OCI-LY3 (cell line): ENCODE data around the gene PTGS1.
"Not testable (repeated sequence)": the region's sequence is repeated elsewhere in the genome, so short reads cannot be mapped to it uniquely, and the experiment has no call there.

Source experiments
- H2AFZ ChIP-seq: fragments of 200-600, 300-600 bp; shearing (Covaris generic); 2 replicates; pipeline ENCODE4 v1.6.0; 2014; ENCODE audit warnings: antibody characterized with exemption, low read depth, low read length
- H3K27ac ChIP-seq: fragments of 200-600, 300-600 bp; sonication (generic); 2 replicates; pipeline ENCODE4 v1.5.1; 2014; ENCODE audit warnings: mild to moderate bottlenecking, low read length, moderate library complexity, mixed read lengths
- H3K27me3 ChIP-seq: fragments of 200-600, 300-600 bp; sonication (generic); 2 replicates; pipeline ENCODE4 v1.6.1; 2014; ENCODE audit warnings: low read depth, low read length, mixed read lengths
- H3K36me3 ChIP-seq: fragments of 200-600, 300-600 bp; sonication (generic); replicated peaks from 2 replicates; pipeline ENCODE3; 2014; ENCODE audit warnings: low read depth, low read length, mixed read lengths
- H3K4me1 ChIP-seq: fragments of 300-600, 200-600 bp; sonication (generic); 2 replicates; pipeline ENCODE4 v1.6.1; 2014; ENCODE audit warnings: low read length, mixed read lengths
- H3K4me2 ChIP-seq: fragments of 200-600, 300-600 bp; sonication (generic); 2 replicates; pipeline ENCODE4 v1.6.1; 2014; ENCODE audit warnings: low read length, mixed read lengths
- H3K4me3 ChIP-seq: fragments of 300-600, 200-600 bp; sonication (generic); 2 replicates; pipeline ENCODE4 v1.5.1; 2014; ENCODE audit warnings: antibody characterized with exemption, mild to moderate bottlenecking, low read length, moderate library complexity
- H3K79me2 ChIP-seq: fragments of 300-600, 200-600 bp; shearing (Covaris generic); 2 replicates; pipeline ENCODE4 v1.6.1; 2014; ENCODE audit warnings: mild to moderate bottlenecking, low read length, mixed read lengths
- H3K9ac ChIP-seq: fragments of 300-600, 200-600 bp; shearing (Covaris generic); 2 replicates; pipeline ENCODE4 v1.6.0; 2014; ENCODE audit warnings: mild to moderate bottlenecking, low read length, moderate library complexity
- H3K9me3 ChIP-seq: fragments of 200-600, 300-600 bp; shearing (Covaris generic); 2 replicates; pipeline ENCODE4 v1.6.1; 2014; ENCODE audit warnings: low read length, mixed read lengths; ENCODE audit not compliant: insufficient read depth
- H4K20me1 ChIP-seq: fragments of 200-600, 300-600 bp; sonication (generic); 2 replicates; pipeline ENCODE4 v1.6.1; 2016; ENCODE audit warnings: low read length, mixed read lengths; ENCODE audit not compliant: insufficient read depth
- CTCF ChIP-seq: fragments of 200-600, 300-600 bp; sonication (generic); IDR thresholded peaks from 2 replicates; pipeline ENCODE4 v1.5.1; 2014; ENCODE audit warnings: antibody characterized with exemption, low read length, low read depth
- EZH2phosphoT487 ChIP-seq: fragments of 200-600 bp; shearing (Covaris generic); IDR thresholded peaks from 2 replicates; pipeline ENCODE4 v1.6.1; 2018; ENCODE audit warnings: antibody characterized with exemption, mixed run types, low read depth

Gene PTGS1

GRCh38 chr9:122402403-122402871 lies 31.6 kb downstream of the PTGS1 start:
- peaks cover 8% of the 10 kb centered on the region for H3K4me1 ChIP-seq
- H3K9me3 ChIP-seq, result no peaks in the 10 kb centered on the region
- no peaks in the 10 kb centered on the region for H3K36me3 ChIP-seq
- no peaks in the 10 kb centered on the region for H4K20me1 ChIP-seq
- no peak overlapping the region for H3K27ac ChIP-seq
- TF ChIP-seq CTCF (no peak), EZH2phosphoT487 (no peak)
- no peak overlapping the region for H3K9ac ChIP-seq
- H3K27me3 ChIP-seq, result no peaks in the 10 kb centered on the region
- H2AFZ ChIP-seq, result no peak overlapping the region
- H3K79me2 ChIP-seq, result no peaks in the 10 kb centered on the region
- H3K4me3 ChIP-seq, result no peak overlapping the region
- no peak overlapping the region for H3K4me2 ChIP-seq

GRCh38 chr9:122402874-122403273 lies 32.0 kb downstream of the PTGS1 start:
- H3K27ac ChIP-seq, result no peak overlapping the region
- peaks cover 8% of the 10 kb centered on the region for H3K4me1 ChIP-seq
- H3K36me3 ChIP-seq, result no peaks in the 10 kb centered on the region
- H3K4me2 ChIP-seq, result no peak overlapping the region
- H2AFZ ChIP-seq, result no peak overlapping the region
- no peaks in the 10 kb centered on the region for H3K9me3 ChIP-seq
- TF ChIP-seq CTCF (no peak), EZH2phosphoT487 (no peak)
- no peak overlapping the region for H3K9ac ChIP-seq
- H4K20me1 ChIP-seq, result no peaks in the 10 kb centered on the region
- no peaks in the 10 kb centered on the region for H3K27me3 ChIP-seq
- no peaks in the 10 kb centered on the region for H3K79me2 ChIP-seq
- no peak overlapping the region for H3K4me3 ChIP-seq

GRCh38 chr9:122403381-122404000 lies 32.7 kb downstream of the PTGS1 start:
- H3K4me3 ChIP-seq, result no peak overlapping the region
- TF ChIP-seq CTCF, result no peak
- TF ChIP-seq EZH2phosphoT487, result no peak
- H3K79me2 ChIP-seq, result no peaks in the 10 kb centered on the region
- H3K9ac ChIP-seq, result no peak overlapping the region
- H3K4me1 ChIP-seq, result peaks cover 8% of the 10 kb centered on the region
- no peaks in the 10 kb centered on the region for H3K9me3 ChIP-seq
- no peaks in the 10 kb centered on the region for H4K20me1 ChIP-seq
- no peaks in the 10 kb centered on the region for H3K36me3 ChIP-seq
- H3K27ac ChIP-seq, result no peak overlapping the region
- no peak overlapping the region for H3K4me2 ChIP-seq
- no peak overlapping the region for H2AFZ ChIP-seq
- no peaks in the 10 kb centered on the region for H3K27me3 ChIP-seq

DNA sequence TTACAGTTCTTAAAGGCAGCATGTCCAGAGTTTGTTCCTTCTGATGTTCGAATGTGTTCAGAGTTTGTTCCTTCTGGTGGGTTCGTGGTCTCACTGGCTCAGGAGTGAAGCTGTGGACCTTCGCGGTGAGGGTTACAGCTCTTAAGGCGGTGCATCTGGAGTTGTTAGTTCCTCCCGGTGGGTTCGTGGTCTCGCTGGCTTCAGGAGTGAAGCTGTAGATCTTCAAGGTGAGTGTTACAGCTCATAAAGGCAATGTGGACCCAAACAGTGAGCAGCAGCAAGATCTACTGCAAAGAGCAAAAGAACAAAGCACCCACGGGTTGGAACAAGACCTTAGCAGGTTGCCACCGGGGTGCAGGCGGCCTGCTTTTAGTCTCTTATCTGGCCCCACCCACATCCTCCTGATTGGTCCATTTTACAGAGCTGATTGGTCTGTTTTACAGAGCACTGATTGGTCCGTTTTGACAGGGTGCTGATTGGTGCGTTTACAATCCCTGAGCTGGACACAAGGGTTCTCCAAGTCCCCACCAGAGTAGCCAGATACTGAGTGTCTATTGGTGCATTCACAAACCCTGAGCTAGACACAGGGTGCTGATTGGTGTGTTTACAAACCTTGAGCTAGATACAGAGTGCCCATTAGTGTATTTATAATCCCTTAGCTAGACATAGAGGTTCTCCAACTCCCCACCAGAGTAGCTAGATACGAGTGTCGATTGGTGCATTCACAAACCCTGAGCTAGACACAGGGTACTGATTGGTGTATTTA lies 34.7 kb downstream of the PTGS1 start:
- not testable (repeated sequence) for H3K79me2 ChIP-seq, H3K4me2 ChIP-seq, H3K9me3 ChIP-seq, H4K20me1 ChIP-seq, H3K9ac ChIP-seq, H3K27ac ChIP-seq, H3K4me1 ChIP-seq, H3K27me3 ChIP-seq, H3K36me3 ChIP-seq, H2AFZ ChIP-seq, H3K4me3 ChIP-seq
